GM21576 (cell line): ENCODE data around the gene NETO1.

Source experiments
- ATAC-seq: cut with Tn5 transposase; IDR thresholded peaks from one replicate; pipeline ENCODE4 v1.9.1; 2021; ENCODE audit warnings: mild to moderate bottlenecking, moderate library complexity; ENCODE audit not compliant: unreplicated experiment

NETO1 gene

DNA sequence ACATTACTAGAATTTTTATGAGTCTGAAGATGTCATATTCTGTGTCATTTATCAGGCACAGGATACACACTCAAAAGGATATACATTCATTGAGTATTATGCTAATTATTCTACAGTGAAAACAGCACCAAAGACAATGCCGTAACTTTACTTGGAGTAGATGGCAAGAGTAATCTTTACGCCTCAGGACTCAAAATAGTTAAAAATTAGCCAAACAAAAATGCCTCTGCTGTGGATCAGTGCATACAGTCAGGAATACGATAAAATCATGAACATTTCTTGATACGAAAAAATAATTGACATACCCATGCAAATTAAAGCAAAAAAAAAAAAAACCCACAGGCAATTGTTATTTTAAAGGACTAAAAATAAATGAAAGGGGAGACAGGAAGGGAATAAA lies 129.7 kb downstream of the NETO1 start:
- no peak for ATAC-seq

DNA sequence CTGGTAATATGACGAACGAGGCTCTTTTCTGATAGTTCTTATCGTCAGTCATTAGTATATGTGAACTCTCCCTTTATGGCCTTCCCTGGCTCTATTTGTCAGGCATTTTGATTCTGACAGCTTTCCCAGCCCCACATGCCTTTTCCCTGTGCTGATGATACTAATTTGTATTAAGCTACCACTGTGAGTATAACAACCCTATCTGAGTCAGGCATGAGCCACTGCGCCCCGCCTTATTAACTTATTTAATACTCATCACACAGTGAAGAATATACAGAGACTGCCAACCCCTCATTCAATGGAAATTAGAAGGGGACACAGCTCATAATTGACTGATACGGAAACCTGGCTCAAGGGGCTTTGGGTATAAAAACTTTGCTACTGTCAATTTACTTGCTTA lies 140.0 kb downstream of the NETO1 start:
- no peak for ATAC-seq

- no peak for ATAC-seq
Measured at GRCh38 chr18:72727038-72727655, 140.6 kb downstream of the NETO1 start.

GRCh38 chr18:72726201-72726600 lies 141.6 kb downstream of the NETO1 start:
- no peak for ATAC-seq

- ATAC-seq = no peak
Measured at GRCh38 chr18:72721330-72721729, 146.5 kb downstream of the NETO1 start.

DNA sequence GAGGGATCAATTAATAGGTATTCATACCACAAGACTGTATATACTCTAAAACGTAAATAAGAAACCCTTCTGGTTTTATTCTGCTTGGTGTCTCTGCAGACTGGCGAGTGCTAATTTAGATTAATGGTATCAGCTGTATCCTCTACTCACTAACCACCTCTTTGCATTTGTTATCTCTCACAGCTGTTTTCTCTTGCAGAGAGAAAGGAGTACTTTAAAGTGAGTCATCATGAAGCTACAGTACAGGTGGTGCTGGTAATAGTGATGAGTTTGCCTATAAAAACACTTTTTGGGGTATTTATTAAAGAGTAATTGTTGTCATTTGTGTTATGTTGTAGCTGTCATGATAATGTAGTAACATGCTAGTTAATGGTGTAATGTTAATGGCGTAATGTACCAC lies 147.7 kb downstream of the NETO1 start:
- no peak for ATAC-seq

DNA sequence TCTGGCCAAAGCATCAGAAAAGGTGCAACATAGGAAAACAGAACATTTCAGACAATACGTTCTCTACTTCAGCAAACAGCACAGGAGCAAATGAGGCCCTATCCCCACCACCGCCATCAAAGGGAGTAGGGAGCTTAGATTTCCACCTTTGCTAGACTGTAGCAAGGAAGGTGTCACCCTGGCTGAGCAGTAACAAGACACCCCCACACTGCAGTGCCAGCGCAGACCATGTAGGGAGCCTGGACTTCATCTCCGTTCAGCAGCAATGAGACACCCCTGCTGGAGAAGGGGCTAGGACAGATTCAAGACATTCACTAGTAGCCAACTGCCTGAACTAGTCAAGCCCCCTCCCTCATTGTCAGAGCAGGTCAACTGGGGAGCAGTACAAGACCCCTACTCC lies 163.6 kb downstream of the NETO1 start:
- no peak for ATAC-seq

DNA sequence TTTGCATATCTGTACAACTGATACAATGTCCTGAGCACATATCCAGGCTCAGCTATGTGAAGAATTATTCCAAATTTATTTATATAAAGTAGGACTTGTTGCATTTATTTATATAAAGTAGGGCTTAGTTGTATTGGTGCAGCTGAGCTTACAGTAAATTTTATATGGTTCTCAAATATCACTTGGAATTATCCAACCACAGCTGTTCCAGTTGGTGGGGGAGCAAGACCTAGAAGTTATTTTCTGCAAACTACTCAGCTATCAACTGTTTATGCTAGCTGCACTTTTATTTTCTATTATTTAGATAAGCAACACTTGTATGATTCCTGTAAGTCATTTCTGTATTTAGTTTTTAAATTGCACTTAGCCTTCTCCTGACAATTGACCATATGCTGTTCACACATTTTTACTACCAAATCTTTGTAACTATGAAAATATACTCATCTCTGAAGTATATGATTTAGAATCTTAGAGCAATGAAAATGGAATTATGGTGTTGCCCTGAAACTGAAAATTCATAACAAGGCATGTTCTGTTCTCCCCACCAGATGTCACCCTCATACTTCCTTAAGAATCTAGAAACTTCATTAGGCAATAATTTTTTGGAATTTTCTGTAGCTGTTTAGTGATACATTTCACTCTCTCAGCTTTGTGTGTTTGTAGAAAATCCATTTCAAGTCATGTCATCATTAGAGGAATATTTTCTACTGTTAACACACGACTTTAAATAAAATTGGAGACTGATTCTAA lies 166.7 kb downstream of the NETO1 start:
- no peak for ATAC-seq

GRCh38 chr18:72697706-72698105 lies 170.1 kb downstream of the NETO1 start:
- ATAC-seq = no peak

DNA sequence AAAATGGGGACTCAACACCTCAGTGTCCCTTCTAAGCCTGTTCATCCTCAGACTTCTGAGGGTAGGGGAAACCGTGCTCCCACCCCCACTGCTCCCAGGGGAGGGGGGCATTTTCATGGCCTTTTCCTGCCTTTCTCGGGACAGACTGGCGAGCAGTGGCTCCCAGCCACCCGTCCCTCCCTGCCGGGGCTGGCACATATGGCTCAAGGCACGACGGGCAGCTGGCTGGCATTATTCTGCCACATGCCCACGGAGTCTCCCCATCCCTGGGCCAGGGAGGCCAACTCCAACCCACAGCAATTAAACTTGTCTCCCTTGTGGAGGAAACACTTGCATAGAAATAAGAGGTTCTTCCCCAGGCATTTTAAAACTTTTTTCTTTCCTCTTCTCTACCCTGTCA lies 175.2 kb downstream of the NETO1 start:
- ATAC-seq = no peak
